ENCODE results near the gene DLG3. TPM values are rescaled to one million over a fixed set of nuclear protein-coding genes. Genes with fewer than 3 reads are reported as not detected.

Gene DLG3
- total RNA-seq, 1 experiment from 2014 or later, result 48.4 TPM

DNA sequence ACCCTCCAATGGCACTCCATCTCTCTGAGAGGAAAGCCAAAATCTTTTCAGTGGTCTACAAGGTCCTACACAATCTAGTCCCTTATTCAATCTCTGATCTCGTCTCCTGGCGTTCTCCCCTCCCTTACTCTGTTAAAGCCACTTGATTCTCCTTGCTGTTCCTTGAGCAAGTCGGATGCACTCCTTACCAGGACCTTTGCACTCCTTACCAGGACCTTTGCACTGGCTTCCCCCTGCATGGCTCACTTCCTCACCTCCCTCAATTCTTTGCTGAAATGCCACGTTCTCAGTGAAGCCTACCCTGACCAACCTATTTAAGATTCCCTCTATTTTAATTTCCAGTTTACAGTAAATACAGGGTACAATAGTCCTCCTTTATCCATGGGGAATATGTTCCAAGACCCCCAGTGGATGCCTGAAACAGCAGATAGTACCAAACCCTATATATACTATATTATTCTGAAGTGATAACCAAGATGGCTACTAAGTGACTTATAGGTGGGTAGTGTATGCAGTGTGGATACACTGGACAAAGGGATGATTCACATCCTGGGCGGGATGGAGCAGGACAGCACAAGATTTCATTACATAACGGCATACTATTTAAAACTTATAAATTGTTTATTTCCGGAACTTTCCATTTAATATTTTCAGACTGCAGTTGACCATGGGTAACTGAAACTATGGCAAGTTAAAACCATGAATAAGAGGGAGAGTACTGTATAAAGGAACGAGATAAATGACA, 6.5 kb upstream of the DLG3 start:
- H2AFZ ChIP-seq (ENCODE audit: low read depth, low read length, poor library complexity, severe bottlenecking), result no peak overlapping the region
- no peak for DNase-seq (ENCODE audit: low read depth, low spot score)
- BruUV-seq (replicated peaks), result no TSS peak
- H3K79me2 ChIP-seq (ENCODE audit: insufficient read depth, low read length), result no peaks in the 10 kb centered on the region
- H3K36me3 ChIP-seq (ENCODE audit: control insufficient read depth in 1 of 2, insufficient read depth in 2 of 2, low read length in 2 of 2), result no peaks in the 10 kb centered on the region
- POLR2A ChIA-PET, result no interaction called here
- CTCF ChIA-PET, result no interaction called here
- no peak overlapping the region for H3K9ac ChIP-seq (ENCODE audit: low read length)
- H3K27me3 ChIP-seq (ENCODE audit: insufficient read depth, low read length), result no peaks in the 10 kb centered on the region
- no peak overlapping the region for H3K4me2 ChIP-seq (ENCODE audit: low read length)
- no peak overlapping the region for H3K27ac ChIP-seq (ENCODE audit: low read depth, low read length)
- intact Hi-C loops (cut with micrococcal nuclease), result no loop called here
- no peaks in the 10 kb centered on the region for H4K20me1 ChIP-seq (ENCODE audit: insufficient read depth)
- H3K4me1 ChIP-seq (ENCODE audit: control insufficient read depth in 1 of 2, insufficient read depth in 2 of 2, low read length in 2 of 2), result peaks cover 0 to 32% of the 10 kb centered on the region in 2 experiments; a peak in 2 of 4 replicates
- no peaks in the 10 kb centered on the region for H3K9me3 ChIP-seq (ENCODE audit: control insufficient read depth in 1 of 2, insufficient read depth in 1 of 2, low read depth in 1 of 2, low read length in 2 of 2)
- no peak for TF ChIP-seq EZH2 (IDR thresholded peaks at IDR 0.05)
- no peak for TF ChIP-seq REST (IDR thresholded peaks at IDR 0.05; ENCODE audit: low read depth)
- no peak for TF ChIP-seq SP1 (IDR thresholded peaks at IDR 0.05; ENCODE audit: low read depth)
- no peak for TF ChIP-seq SIN3A (IDR thresholded peaks at IDR 0.05; ENCODE audit: low read depth)
- no peak for TF ChIP-seq POLR2AphosphoS5 (IDR thresholded peaks at IDR 0.05; ENCODE audit: low read depth, low read length)
- TF ChIP-seq ZFX (IDR thresholded peaks at IDR 0.05), result no peak
- no peak for TF ChIP-seq EZH2phosphoT487 (IDR thresholded peaks at IDR 0.05; ENCODE audit: borderline replicate concordance)
- no peak for TF ChIP-seq CEBPB (IDR thresholded peaks at IDR 0.05; ENCODE audit: low read depth)
- no peak for TF ChIP-seq SRF (IDR thresholded peaks at IDR 0.05; ENCODE audit: low read depth)
- no peak for TF ChIP-seq TCF7L2 (IDR thresholded peaks at IDR 0.05; ENCODE audit: borderline replicate concordance, extremely low read depth, insufficient read depth, insufficient read length)
- no peak for TF ChIP-seq CTCF (IDR thresholded peaks at IDR 0.05 in 2 of 3, conservative IDR thresholded peaks at IDR 0.05 in 1 of 3; ENCODE audit: borderline replicate concordance in 1 of 3, insufficient read depth in 1 of 3, low read depth in 2 of 3, low read length in 2 of 3)
- no peak for TF ChIP-seq POLR2A (IDR thresholded peaks at IDR 0.05; ENCODE audit: borderline replicate concordance, extremely low read depth, insufficient read depth, insufficient read length)
- no peak for TF ChIP-seq EGR1 (IDR thresholded peaks at IDR 0.05; ENCODE audit: low read depth)
- TF ChIP-seq, protein P1, sequence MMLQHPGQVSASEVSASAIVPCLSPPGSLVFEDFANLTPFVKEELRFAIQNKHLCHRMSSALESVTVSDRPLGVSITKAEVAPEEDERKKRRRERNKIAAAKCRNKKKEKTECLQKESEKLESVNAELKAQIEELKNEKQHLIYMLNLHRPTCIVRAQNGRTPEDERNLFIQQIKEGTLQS (IDR thresholded peaks at IDR 0.05), result no peak
- TF ChIP-seq, protein P2, sequence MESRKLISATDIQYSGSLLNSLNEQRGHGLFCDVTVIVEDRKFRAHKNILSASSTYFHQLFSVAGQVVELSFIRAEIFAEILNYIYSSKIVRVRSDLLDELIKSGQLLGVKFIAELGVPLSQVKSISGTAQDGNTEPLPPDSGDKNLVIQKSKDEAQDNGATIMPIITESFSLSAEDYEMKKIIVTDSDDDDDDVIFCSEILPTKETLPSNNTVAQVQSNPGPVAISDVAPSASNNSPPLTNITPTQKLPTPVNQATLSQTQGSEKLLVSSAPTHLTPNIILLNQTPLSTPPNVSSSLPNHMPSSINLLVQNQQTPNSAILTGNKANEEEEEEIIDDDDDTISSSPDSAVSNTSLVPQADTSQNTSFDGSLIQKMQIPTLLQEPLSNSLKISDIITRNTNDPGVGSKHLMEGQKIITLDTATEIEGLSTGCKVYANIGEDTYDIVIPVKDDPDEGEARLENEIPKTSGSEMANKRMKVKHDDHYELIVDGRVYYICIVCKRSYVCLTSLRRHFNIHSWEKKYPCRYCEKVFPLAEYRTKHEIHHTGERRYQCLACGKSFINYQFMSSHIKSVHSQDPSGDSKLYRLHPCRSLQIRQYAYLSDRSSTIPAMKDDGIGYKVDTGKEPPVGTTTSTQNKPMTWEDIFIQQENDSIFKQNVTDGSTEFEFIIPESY (IDR thresholded peaks at IDR 0.05; ENCODE audit: extremely low read depth, insufficient replicate concordance, low read length), result no peak
- TF ChIP-seq JUND (IDR thresholded peaks at IDR 0.05), result no peak
- no peak for TF ChIP-seq CBX3 (IDR thresholded peaks at IDR 0.05; ENCODE audit: low read depth)
- TF ChIP-seq ELF1 (IDR thresholded peaks at IDR 0.05; ENCODE audit: borderline replicate concordance, low read depth), result no peak
- TF ChIP-seq, protein P3, sequence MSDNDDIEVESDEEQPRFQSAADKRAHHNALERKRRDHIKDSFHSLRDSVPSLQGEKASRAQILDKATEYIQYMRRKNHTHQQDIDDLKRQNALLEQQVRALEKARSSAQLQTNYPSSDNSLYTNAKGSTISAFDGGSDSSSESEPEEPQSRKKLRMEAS (IDR thresholded peaks at IDR 0.05), result no peak
- no peaks in the 10 kb centered on the region for H3K9me2 ChIP-seq (ENCODE audit: insufficient read depth)
- H3K4me3 ChIP-seq (replicated peaks in 1 of 2; ENCODE audit: low read depth in 1 of 2, low read length in 2 of 2), result no peak overlapping the region
- ATAC-seq, result no peak
- RAD21 ChIA-PET (ENCODE audit: low non-redundant PET in 1 of 2, low total read pairs in 2 of 2, uncharacterized antibody in 2 of 2, unreplicated experiment in 2 of 2), result no interaction called here
